Islet of Langerhans (tissue), 1 donor: ENCODE results near the gene TIPARP.
A peak's percentile ranks its signal among the peaks of the same experiment; 100 is the strongest.

ENCODE experiments used
- FAIRE-seq: peaks from one replicate; lab custom pipeline; 2011; peaks lifted over from hg19 to GRCh38; lab: Jason Lieb, UNC

Gene TIPARP

GRCh38 chr3:156677536-156677935, 3.1 kb downstream of the TIPARP start:
- no peak for FAIRE-seq

GRCh38 chr3:156678197-156678596, 3.8 kb downstream of the TIPARP start:
- no peak for FAIRE-seq

GRCh38 chr3:156680243-156680914, 6.0 kb downstream of the TIPARP start:
- FAIRE-seq = no peak

DNA sequence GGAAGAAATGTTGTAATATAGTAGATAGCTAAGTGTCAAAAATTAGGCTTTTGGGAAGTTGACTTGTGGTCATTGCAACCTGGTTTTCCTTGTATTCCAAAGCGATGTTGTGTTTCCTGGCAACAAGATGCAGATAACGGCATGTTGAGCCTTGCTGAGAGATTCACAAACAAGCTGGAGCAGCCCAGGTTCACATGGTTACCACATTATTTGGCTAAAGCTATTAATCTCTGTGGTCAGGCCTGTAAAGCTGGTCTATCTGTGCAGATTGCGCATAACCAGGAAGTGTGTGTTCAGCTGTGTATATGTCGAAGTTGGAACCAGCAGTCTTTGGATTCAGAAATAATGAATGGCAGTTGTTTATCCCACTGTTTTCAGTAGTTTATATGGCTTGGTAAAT, 6.6 kb downstream of the TIPARP start:
- FAIRE-seq = peak; percentile 68

GRCh38 chr3:156682501-156682900, 8.1 kb downstream of the TIPARP start:
- FAIRE-seq = no peak

DNA sequence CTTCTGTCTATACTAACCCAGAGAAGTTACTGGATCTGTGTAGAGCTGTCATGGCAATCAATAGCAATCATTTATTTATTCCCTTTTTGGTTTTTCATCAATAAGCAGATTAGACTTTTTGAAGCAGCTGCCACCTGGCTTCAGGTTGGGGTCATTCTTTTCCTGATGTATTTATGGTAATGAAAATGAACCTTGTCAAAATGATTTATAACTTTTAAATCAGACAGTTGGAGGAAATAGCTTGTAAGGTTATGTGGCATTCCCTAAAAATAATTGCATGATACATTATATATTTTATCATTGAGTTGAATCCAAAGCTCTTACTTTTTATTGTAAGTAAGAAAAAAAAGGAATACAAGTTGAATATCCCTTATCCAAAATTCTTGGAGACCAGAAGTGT, 8.6 kb downstream of the TIPARP start:
- no peak for FAIRE-seq

DNA sequence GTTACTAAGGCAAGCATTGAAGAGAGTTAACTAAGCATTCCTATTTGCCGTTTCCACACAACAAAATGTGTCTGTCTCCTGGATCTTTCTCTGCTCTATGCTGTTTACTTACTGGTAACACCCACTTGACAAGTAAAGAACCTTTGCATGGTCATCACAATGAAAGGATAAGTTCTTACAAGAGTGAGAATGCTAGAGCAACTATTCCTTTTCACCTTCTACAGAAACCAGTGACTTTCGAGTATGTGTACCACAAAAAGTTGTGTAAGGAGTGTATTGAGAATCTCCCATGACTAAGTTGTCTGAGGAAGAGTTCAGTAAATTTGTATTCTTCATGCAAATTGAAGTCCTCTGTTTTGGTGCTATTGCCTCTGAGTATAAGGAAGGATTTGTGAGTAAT, 10.8 kb downstream of the TIPARP start:
- no peak for FAIRE-seq

DNA sequence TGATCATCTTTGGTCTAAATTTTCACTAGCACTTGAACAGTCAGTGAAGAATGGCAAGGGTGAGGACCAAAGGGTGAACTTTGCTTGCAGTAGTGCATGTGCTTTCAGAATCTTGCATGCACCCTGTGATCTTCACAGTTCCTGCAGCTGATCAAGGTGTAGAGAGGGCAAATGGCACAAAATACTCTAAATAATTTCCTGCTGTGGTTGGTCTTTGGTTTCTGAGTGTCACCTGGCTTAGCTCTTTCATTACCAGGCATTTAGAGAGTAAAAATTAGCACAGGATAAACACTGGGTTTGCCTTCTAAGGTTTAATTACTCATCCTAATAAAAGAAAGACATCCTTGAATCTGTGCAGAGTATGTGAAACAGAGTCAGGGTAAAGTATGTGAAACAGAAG, 11.4 kb downstream of the TIPARP start:
- FAIRE-seq = peak; percentile 55

- FAIRE-seq = peak; percentile 91
These were observed 12.6 kb downstream of the TIPARP start for GRCh38 chr3:156687023-156687422.

DNA sequence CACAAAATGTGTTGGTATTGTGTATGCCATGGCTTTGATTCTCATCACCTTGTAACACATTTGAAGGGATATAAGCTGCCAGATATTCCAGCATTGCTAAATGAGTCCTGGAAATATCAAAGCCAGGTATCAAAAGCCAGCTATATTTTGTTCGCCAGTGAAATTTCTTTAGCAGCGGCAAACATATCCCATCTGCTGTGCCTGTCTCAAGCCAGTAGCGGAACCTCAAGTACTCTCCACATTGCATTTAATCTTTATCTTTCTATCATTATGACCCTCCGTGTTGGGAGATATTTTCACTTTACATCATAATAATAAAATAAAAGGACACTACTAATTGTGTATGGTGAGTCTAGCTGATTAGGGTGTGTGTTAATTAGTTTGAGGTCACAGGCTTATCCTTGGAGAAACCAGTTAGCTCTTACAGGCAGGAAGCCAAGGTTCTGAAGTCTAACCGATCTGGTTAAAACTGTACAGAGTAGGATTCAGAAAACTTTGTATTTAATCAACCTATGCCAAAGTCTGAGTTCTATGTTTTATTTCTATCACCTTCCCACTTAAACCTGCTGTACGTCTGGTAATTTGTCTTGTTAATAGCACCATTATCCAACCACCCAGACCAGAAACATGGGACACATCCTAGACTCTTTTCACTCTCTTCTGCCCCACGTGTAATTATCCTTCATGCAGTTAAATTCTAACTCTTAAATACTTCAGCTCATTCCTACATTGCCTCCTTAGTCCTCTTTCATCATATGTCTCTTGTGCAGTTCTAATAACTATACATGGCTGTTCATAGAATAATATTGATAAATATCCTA, 14.5 kb downstream of the TIPARP start:
- peak; percentile 53 for FAIRE-seq

DNA sequence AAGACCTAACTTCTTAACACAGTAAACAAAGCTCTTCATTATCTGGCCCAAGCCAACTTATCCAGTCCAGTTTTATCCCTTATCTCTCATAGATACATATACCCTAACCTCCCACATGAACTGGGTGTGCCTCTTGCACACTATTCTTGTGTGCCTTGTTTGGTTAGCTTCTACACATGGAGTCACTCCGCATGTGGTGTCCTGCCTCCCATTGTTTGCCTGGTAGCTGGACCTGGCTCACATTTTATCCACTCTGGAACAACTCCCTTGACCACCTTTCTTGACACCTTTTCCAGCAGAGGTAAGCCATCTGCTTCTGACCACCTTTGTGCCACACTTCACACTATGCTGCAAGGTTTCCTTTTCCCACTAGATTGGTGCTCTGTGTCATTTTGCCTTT, 15.2 kb downstream of the TIPARP start:
- FAIRE-seq = no peak

DNA sequence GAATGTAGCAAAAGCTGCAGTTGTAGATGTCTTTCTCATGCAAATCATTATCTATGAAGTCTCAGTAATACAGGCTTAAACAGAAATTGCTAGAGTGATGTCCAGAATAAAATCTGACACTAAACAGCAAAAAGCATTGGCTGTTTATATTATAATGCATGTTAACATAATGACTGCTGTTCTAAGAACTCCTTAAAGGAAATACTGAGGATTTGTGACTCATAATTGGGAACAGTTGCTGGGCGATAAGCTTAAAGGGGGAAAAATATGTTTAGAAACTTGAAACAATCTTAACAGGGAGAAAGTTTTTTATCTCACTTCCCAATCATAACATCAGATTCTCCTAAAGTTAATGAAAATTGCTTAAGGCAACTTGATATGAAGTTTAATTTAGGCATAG, 17.5 kb downstream of the TIPARP start:
- FAIRE-seq = no peak

- no peak for FAIRE-seq
These were observed 18.8 kb downstream of the TIPARP start for GRCh38 chr3:156693166-156693565.

DNA sequence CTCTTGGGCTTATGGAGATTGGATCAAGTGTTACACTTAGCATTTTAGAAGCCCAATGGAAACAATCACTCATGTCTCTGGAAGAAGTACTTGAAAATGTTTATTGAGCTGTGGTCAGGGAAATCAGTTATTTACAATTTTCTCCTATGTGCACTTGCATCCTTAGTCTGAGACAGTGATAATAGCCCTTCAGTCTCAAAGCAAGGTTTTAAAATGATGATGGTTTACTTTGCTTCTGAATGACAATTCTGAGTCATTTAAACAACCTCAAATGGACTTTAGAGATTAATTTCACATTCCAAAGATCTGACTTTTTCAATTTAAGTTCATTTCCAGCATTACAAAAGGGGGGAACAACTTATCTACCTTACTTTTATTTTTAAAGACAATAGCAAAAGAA, 20.1 kb downstream of the TIPARP start:
- no peak for FAIRE-seq

DNA sequence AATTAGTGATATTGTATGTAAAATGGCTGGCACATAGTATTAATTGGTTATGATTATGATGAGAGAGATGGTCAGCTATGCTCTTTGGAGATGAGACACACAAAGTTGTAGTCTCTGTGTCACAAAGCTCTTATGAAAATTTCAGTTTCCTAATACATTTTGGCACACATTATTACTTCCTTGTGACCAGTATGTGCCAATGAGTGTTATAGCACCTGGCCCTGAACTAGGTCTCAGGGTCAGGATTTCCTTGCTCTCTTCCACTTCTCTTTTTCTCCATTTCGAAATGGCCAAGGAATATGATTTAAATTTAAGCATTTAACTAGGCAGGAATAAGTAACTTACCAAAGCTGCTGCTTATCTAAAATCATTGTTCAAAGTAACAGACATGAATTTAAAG, 28.0 kb downstream of the TIPARP start:
- no peak for FAIRE-seq

- no peak for FAIRE-seq
These were observed 30.1 kb downstream of the TIPARP start for GRCh38 chr3:156704370-156705036.

DNA sequence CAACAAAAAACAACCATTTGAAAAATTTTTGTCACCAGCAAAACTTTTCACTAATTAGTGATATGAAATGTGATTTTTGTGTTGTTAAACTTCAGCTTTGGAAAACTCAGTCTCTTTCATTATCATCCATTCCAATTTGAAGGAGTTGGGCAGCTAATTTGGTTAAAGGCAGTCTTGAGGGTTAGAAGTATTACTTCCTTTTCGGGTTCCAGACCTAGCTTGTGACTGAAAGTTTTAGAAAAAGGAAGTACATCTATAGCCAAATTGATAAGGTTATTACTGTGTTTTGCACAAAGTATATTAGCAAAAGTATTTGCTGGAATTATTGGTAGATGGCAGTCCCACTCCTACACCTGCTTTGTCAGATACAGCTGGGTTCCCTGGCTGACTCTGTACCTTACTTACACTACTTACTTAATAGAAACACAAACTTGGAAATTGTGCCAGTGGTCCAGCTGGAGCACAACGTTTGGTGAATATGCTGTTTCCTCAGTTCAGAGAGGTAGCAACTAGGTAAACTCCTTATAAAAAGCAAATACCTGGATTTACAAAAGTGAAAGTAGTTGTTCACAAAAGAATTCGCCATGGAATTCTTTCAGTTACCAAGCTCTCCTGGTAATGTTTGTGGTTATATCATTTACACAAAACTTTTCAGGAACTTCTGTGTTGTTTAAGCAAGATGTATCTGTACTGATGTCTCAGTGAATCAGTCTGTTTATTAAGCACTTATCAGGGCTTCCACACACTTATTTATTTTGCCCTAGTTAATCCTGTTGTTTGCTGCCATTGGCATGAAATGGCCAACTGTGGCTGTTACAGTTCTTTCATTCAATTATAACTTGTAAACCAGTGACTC, 31.6 kb downstream of the TIPARP start:
- FAIRE-seq = no peak

DNA sequence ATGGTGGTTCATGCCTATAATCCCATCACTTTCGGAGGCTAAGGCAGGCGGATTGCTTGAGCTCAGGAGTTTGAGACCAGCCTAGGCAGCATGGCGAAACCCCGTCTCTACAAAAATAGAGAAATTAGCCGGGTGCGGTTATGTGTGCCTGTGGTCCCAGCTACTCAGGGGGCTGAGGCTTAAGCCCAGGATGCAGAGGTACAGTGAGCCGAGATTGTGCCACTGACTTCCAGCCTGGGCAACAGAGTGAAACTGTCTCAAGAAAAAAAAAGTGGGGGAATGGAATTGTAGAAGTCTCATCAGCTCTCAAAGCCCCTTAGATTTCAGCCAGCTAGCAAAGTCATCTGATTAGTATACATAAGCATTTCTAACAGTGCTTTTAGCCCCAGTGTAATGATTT, 33.2 kb downstream of the TIPARP start:
- FAIRE-seq = no peak

- no peak for FAIRE-seq
These were observed 36.0 kb downstream of the TIPARP start for GRCh38 chr3:156710429-156710828.

- FAIRE-seq = no peak
These were observed 36.7 kb downstream of the TIPARP start for GRCh38 chr3:156711113-156711512.

GRCh38 chr3:156711944-156712343, 37.6 kb downstream of the TIPARP start:
- FAIRE-seq = peak; percentile 9

DNA sequence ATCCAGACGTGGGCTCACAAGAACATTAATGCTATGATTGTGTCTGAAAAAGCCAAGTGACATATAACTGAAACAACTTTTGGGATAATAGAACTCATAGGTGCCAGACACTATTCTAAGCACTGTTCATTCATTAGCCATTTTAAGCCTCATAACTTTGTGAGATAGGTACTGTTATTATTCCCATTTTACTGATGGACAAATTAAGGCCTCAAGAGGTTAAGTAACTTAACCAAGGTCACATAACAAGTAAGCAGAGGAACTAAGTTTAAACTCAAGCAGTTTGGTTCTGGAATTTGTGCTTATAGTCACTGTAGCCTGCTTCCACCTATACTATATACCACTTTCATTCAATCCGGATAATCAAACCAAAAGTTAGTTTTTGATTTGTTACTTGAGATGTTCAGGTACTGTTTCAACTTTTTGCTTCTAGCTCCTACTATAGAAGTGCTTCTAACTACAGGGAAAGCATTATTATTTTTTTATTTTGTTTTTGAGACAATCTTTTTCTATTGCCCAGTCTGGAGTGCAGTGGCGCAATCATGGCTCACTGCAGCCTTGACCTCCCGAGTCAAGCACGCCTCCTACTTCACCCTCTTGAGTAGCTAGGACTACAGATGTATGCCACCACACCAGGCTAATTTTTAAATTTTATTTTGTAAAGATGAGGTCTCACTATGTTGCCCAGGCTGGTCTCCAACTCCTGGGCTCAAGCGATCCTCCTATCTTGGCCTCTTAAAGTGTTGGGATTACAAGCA, 41.9 kb downstream of the TIPARP start:
- FAIRE-seq = no peak
